ENCODE data around the gene SCAPER.

Gene SCAPER

DNA sequence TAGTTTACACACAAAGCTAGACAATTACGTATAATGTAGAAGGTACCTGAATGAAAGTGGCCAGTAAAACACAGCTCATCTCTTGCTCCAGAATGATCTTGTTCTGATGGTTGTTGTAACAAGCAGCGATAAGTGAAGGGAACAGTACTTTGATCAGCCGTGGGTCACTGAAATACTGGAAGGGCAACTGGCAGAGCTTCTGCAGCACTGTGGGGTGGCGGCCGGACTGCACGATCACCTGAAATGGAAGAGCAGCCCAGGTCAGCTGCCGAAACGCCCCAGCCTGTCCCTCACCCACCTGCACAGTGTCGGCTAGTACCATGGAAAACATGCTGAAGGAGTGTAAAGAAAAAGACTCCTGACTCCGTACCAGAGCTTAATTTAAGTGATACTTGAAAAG lies 551.2 kb downstream of the SCAPER start:
- DNase-seq (ENCODE audit: low read depth) = no peak

- DNase-seq (ENCODE audit: low read depth) = no peak
Observed at GRCh38 chr15:76353023-76353577, 552.0 kb downstream of the SCAPER start.

DNA sequence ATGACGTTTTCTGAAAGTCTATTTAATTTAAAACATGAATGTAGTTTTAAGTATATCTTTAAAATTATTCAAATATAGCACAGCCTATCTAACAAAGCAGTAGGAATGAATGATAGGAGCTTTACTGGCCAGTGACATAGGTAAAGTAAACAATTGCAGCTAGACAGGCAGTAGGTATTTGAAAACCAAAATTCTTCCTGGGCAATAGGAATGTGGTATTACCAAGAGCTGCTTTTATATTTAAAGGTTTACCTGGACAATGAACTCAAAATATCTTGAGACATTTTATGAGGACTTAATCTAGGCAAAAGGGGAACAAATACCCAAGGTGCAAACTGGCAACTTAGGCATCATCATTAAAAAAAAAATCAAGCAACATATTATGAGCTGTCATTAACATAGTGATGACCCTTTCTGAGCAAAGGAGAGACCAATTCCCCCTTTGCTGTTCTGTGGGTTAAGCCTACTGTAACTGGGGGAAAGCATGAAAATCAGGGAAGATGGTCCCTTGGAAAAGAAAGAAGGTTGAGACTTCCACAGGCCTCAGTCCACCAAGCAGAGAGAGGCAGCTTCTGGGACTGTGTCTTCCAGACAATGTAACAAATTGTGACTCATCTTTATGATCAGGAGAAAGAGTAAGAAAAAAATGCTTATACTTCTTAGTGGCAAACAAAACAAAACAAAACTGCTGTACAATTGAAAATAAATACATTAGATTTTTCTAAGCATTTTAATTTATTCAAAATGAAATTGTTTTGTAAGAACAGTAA lies 555.7 kb downstream of the SCAPER start:
- DNase-seq (ENCODE audit: low read depth) = no peak

DNA sequence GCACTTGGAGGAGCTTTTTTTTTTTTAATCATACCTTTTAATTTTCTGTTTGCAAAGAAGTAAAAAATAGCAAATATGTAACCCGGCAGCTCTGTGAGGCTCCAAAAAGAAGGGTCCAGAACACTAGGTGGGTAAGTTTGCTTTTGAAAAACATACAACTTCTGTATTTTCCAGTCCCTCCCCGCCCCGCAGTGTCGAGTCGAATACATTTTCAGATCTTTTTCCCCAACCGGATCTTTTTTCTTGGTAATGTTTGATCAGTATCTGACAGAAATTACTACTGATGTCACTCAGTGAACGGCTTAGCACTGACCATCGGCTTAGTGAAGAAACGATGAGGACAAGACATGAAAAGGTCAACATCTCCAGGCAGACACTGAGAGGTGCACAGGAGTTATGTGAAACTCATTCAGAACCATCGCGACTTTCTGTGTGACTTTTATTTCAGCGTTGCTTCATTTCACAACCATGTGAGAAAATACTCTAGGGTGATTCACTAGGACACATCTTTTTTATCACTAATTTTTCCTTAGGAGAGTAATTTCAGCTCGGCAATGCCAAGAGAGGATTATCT lies 557.6 kb downstream of the SCAPER start:
- DNase-seq (ENCODE audit: low read depth) = no peak

DNA sequence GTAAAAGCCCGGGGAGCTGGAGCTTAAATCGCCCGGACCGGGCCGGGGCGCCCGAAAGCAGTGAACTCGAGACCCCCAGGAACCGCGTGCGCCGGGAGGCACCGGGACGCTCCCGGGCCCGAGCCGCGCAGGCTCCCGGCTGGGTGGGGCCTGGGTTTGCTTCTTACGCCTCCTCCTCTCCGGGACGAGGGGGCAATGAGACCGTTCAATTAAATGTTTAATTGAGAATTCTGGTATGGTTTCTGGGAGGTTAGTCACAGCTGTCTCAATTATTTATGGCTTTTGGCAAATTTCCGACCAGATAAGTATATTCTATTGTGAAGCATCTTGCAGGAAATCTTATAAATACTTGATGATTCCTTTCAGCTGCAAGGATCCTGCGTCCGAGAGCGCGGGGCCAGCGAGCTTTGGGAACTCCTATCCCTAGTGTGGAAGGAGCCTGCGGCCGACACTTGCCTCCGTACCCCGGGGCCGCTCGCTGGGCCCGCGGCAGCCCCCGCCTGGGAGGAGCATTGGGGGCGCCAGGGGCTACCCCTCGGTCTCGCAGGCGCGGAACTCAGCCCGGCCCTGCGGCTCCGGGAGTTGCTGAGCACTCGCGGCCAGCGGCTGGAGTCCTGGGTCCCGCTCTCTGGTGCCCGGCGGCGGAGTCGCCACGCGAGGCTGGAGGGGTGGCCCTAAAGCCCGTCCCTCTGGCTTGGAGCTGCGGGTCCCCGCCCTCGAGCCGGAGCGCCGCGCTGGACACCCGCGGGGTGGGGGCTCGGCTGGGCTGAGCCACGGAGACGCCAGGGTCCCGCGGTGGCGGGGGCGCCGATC lies 558.3 kb downstream of the SCAPER start:
- DNase-seq (ENCODE audit: low read depth) = no peak

- DNase-seq (ENCODE audit: low read depth) = no peak
Observed at GRCh38 chr15:76345880-76346668, 559.1 kb downstream of the SCAPER start.

GRCh38 chr15:76345583-76345879 lies 559.6 kb downstream of the SCAPER start:
- no peak for DNase-seq (ENCODE audit: low read depth)

DNA sequence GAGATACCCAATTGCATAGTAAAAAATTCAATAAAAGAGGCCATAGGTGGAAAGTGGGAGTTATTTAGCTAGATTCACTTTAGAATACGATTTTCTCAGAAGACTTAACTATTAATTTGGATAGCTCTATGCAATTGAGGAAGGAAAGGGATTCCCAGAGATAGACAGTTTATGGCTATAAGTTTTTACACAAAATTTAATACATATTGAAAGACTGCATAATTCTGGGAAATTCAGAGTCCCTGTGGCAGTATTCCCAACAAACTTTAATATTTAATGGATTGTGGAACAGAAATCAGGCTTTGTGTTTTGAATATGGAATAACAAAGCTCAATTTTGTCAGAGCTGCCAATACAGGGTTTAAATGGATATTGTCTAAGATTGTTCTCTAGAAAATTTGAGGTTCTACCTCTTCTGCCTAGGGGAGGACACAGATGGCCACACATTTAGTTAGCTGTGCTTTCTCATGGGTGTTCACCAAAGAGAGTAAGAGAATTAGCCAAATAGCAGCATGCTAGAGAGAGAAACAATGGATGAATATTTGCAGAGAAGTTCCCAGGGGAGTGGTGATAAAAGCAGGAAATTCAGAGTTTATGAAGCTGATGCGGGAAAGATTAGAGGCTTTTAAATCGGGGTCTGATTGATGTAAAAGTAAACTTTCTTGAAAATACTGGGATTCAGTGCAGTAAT lies 560.1 kb downstream of the SCAPER start:
- no peak for DNase-seq (ENCODE audit: low read depth)

DNA sequence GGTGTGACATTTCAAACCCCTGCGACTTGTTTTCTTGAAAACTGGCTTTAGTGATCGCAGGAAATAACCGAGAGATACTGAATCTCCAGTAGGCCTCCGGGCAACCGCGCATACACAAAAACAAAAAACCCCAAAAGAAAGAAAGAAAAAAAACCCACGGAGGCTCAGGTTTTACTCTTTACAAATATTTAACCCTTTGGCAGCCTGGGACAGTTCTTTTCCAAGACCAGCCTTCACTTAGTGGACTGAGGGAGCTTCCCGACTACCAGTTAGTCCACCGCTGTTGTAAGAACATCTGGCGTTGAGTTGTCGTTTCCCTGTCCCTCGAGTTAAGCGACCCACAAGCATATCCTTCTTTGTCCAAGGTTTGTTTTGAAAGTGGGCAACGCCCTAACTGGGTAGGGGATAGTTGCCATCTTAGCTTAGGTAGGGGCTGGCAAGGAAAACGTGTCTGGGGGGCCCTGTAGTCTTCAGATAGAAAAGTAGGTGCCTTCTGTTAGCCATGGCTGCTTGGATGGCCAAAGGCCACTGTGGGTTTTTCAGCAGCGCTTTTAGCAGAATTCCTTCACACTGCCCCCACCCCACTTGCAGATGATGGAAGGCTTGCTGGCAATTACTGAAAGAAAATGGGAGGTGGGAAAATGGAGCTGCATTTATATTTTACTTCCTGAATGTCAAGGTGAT lies 561.7 kb downstream of the SCAPER start:
- DNase-seq (ENCODE audit: low read depth) = no peak

DNA sequence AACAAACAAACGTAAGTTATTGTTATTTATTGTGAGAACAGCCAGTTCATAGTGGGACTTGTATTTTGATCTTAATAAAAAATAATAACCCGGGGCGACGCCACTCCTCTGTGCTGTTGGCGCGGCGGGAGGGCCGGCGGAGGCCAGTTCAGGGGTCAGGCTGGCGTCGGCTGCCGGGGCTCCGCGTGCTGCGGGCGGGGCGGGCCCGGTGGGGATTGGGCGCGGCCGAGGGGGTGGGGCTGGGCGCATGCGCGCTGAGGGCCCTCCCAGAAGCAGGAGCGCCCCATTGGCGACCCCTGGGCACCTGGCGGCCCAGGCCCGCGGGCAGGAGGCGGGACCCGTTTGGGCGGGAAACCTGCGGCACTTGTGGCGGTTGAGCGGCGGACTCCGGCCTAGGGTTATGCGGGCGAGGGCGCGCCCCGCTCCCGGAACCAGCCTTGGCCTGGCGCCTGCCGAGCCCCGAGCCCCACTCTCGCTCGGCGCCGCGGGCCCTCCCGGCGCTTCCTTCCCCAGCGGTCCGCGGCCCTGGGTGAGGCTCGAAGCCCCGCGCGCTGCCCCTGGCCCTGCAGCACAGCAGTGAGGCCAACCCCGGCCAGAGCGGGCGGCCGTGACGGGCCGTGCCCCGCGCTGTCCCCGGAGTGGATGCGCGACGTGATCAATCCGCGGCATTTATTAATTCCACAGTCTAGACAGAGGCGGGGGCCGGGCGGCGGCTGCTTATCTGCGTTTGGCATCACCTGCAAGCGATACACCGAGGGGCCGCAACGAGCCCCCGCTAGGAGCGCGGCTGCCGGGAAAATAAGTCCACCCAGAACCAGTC lies 562.5 kb downstream of the SCAPER start:
- no peak for DNase-seq (ENCODE audit: low read depth)

DNA sequence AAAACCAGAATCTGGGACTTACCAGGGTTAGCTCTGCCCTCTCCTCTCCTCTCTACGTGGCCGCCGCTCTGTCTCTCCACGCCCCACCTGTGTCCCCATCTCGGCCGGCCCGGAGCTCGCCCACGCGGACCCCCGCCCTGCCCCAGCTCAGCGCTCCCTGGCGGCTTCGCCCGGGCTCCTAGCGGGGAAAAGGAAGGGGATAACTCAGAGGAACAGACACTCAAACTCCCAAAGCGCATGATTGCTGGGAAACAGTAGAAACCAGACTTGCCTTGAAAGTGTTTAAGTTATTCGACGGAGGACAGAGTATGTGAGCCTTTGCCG lies 563.1 kb downstream of the SCAPER start:
- DNase-seq (ENCODE audit: low read depth) = no peak

GRCh38 chr15:76341366-76342057 lies 563.6 kb downstream of the SCAPER start:
- DNase-seq (ENCODE audit: low read depth) = no peak

DNA sequence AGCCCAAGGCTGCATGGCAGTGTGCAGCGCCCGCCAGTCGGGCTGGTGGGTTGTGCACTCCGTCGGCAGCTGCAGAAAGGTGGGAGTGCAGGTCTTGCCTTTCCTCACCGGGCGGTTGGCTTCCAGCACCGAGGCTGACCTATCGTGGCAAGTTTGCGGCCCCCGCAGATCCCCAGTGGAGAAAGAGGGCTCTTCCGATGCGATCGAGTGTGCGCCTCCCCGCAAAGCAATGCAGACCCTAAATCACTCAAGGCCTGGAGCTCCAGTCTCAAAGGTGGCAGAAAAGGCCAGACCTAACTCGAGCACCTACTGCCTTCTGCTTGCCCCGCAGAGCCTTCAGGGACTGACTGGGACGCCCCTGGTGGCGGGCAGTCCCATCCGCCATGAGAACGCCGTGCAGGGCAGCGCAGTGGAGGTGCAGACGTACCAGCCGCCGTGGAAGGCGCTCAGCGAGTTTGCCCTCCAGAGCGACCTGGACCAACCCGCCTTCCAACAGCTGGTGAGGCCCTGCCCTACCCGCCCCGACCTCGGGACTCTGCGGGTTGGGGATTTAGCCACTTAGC lies 564.3 kb downstream of the SCAPER start:
- no peak for DNase-seq (ENCODE audit: low read depth)

- no peak for DNase-seq (ENCODE audit: low read depth)
Observed at GRCh38 chr15:76340198-76340802, 564.8 kb downstream of the SCAPER start.

- no peak for DNase-seq (ENCODE audit: low read depth)
Observed at GRCh38 chr15:76339305-76340197, 565.6 kb downstream of the SCAPER start.

GRCh38 chr15:76338486-76339304 lies 566.4 kb downstream of the SCAPER start:
- no peak for DNase-seq (ENCODE audit: low read depth)
